Neutrophil (primary cell): ENCODE results near the gene CLSTN2.

Source experiments
- H3K27ac ChIP-seq: fragments of 200-600 bp; sonication (generic); 2 replicates; pipeline ENCODE4 v1.5.1; 2016; ENCODE audit warnings: mild to moderate bottlenecking, moderate library complexity
- H3K27me3 ChIP-seq: fragments of 200-600 bp; sonication (generic); 2 replicates; pipeline ENCODE4 v1.6.0; 2016; ENCODE audit warnings: mild to moderate bottlenecking
- H3K36me3 ChIP-seq: fragments of 200-600 bp; sonication (generic); 2 replicates; pipeline ENCODE4 v1.5.1; 2017
- H3K4me1 ChIP-seq, 2 experiments: fragments of 200-600 bp in 1 of 2; sonication (generic) in 1 of 2; 1 replicate in 1 of 2; 2 replicates in 1 of 2; pipeline versions ENCODE4 v1.5.1 to v1.6.1; 2013 to 2016; ENCODE audit warnings: low read depth in 1 of 2, low read length in 1 of 2, mild to moderate bottlenecking in 1 of 2, moderate library complexity in 1 of 2; ENCODE audit not compliant: control insufficient read depth in 1 of 2, insufficient read depth in 1 of 2
- H3K4me3 ChIP-seq, 2 experiments: fragments of 200-600 bp in 1 of 2; sonication (generic) in 1 of 2; 1 replicate in 1 of 2; 2 replicates in 1 of 2; pipeline ENCODE4 v1.5.1; 2013 to 2016; ENCODE audit warnings: low read depth in 1 of 2, low read length in 1 of 2, mild to moderate bottlenecking in 1 of 2, moderate library complexity in 1 of 2
- H3K9me3 ChIP-seq: fragments of 200-600 bp; sonication (generic); 2 replicates; pipeline ENCODE4 v1.5.1; 2016
- CTCF ChIP-seq: fragments of 200-600 bp; sonication (generic); IDR thresholded peaks from 2 replicates; pipeline ENCODE4 v1.5.1; 2016; ENCODE audit warnings: antibody characterized with exemption

Gene CLSTN2

GRCh38 chr3:140053794-140054193 is 118.8 kb downstream of the CLSTN2 start:
- TF ChIP-seq CTCF = no peak
- Histone ChIP-seq H3K36me3 (no peaks in the 10 kb centered on the region), H3K27ac (no peak overlapping the region)

GRCh38 chr3:140055092-140055791 is 120.3 kb downstream of the CLSTN2 start:
- no peak overlapping the region for H3K27ac ChIP-seq
- no peaks in the 10 kb centered on the region for H3K36me3 ChIP-seq
- no peaks in the 10 kb centered on the region for H3K27me3 ChIP-seq
- H3K4me3 ChIP-seq = no peak overlapping the region
- H3K4me1 ChIP-seq = no peaks in the 10 kb centered on the region
- H3K9me3 ChIP-seq = no peaks in the 10 kb centered on the region
- no peak for TF ChIP-seq CTCF

More at GRCh38 chr3:140053794-140054193, 118.8 kb downstream of the CLSTN2 start:
- H3K9me3 ChIP-seq = no peaks in the 10 kb centered on the region
- no peaks in the 10 kb centered on the region for H3K4me1 ChIP-seq
- no peaks in the 10 kb centered on the region for H3K27me3 ChIP-seq
- H3K4me3 ChIP-seq = no peak overlapping the region

GRCh38 chr3:140056047-140056446 is 121.1 kb downstream of the CLSTN2 start:
- TF ChIP-seq CTCF = no peak
- H3K9me3 ChIP-seq = no peaks in the 10 kb centered on the region
- no peak overlapping the region for H3K27ac ChIP-seq
- H3K36me3 ChIP-seq = no peaks in the 10 kb centered on the region
- H3K27me3 ChIP-seq = no peaks in the 10 kb centered on the region
- H3K4me3 ChIP-seq = no peak overlapping the region
- H3K4me1 ChIP-seq = no peaks in the 10 kb centered on the region

- no peak for TF ChIP-seq CTCF
- H3K4me1 ChIP-seq = no peaks in the 10 kb centered on the region
Observed at GRCh38 chr3:140061211-140061610, 126.2 kb downstream of the CLSTN2 start.

GRCh38 chr3:140062461-140062860 is 127.5 kb downstream of the CLSTN2 start:
- no peaks in the 10 kb centered on the region for H3K27me3 ChIP-seq
- no peak overlapping the region for H3K4me3 ChIP-seq
- H3K36me3 ChIP-seq = no peaks in the 10 kb centered on the region
- H3K4me1 ChIP-seq = no peaks in the 10 kb centered on the region
- TF ChIP-seq CTCF = no peak
- no peaks in the 10 kb centered on the region for H3K9me3 ChIP-seq
- no peak overlapping the region for H3K27ac ChIP-seq

More at GRCh38 chr3:140061211-140061610, 126.2 kb downstream of the CLSTN2 start:
- no peak overlapping the region for H3K4me3 ChIP-seq
- H3K9me3 ChIP-seq = no peaks in the 10 kb centered on the region
- no peak overlapping the region for H3K27ac ChIP-seq
- no peaks in the 10 kb centered on the region for H3K27me3 ChIP-seq
- no peaks in the 10 kb centered on the region for H3K36me3 ChIP-seq
